Loucy (cell line): ENCODE data around the gene CFAP54.
A peak's percentile ranks its signal among the peaks of the same experiment; 100 is the strongest.

ENCODE experiments used
- H2AFZ ChIP-seq: fragments of 200-600 bp; sonication (generic); 2 replicates; pipeline ENCODE4 v1.6.0; 2016; ENCODE audit warnings: antibody characterized with exemption, mild to moderate bottlenecking, low read length, moderate library complexity
- H3F3A ChIP-seq: fragments of 200-600 bp; 2 replicates; pipeline ENCODE4 v1.6.0; 2016; ENCODE audit warnings: antibody characterized with exemption, low read depth, mild to moderate bottlenecking
- H3K27me3 ChIP-seq: fragments of 200-600 bp; sonication (generic); 2 replicates; pipeline ENCODE4 v1.6.1; 2014; ENCODE audit warnings: low read length, mild to moderate bottlenecking; ENCODE audit not compliant: insufficient read depth, poor library complexity, severe bottlenecking
- H3K36me3 ChIP-seq: fragments of 200-600 bp; sonication (generic); 2 replicates; pipeline ENCODE4 v1.6.1; 2016; ENCODE audit warnings: low read length; ENCODE audit not compliant: insufficient read depth
- H3K4me1 ChIP-seq: fragments of 200-600 bp; sonication (generic); 2 replicates; pipeline ENCODE4 v1.5.1; 2014; ENCODE audit warnings: low read length, mild to moderate bottlenecking; ENCODE audit not compliant: insufficient read depth, poor library complexity, severe bottlenecking
- H3K4me2 ChIP-seq: fragments of 200-600 bp; sonication (generic); 2 replicates; pipeline ENCODE4 v1.6.0; 2014; ENCODE audit warnings: antibody characterized with exemption, low read length, low read depth, mild to moderate bottlenecking; ENCODE audit not compliant: poor library complexity, severe bottlenecking
- H3K4me3 ChIP-seq: fragments of 200-600 bp; sonication (generic); 2 replicates; pipeline ENCODE4 v1.5.1; 2014; ENCODE audit warnings: low read length, mild to moderate bottlenecking, mixed read lengths; ENCODE audit not compliant: poor library complexity, severe bottlenecking
- H3K79me2 ChIP-seq: fragments of 200-600 bp; sonication (generic); 2 replicates; pipeline ENCODE4 v1.6.1; 2014; ENCODE audit warnings: low read length; ENCODE audit not compliant: insufficient read depth
- H3K9ac ChIP-seq: fragments of 200-600 bp; sonication (generic); 2 replicates; pipeline ENCODE4 v1.6.0; 2014; ENCODE audit warnings: mild to moderate bottlenecking, low read depth, low read length, moderate library complexity; ENCODE audit not compliant: poor library complexity, severe bottlenecking
- H3K9me2 ChIP-seq: fragments of 200-600 bp; sonication (generic); replicated peaks from 2 replicates; pipeline ENCODE4 v1.6.1; 2016; ENCODE audit warnings: low read depth, low read length, mixed read lengths
- H3K9me3 ChIP-seq: fragments of 200-600 bp; sonication (generic); 2 replicates; pipeline ENCODE4 v1.6.1; 2014; ENCODE audit warnings: mild to moderate bottlenecking, antibody characterized with exemption, low read length, low read depth; ENCODE audit not compliant: insufficient read depth
- H4K20me1 ChIP-seq: fragments of 200-600 bp; sonication (generic); 2 replicates; pipeline ENCODE4 v1.6.0; 2014; ENCODE audit warnings: antibody characterized with exemption, low read length, mild to moderate bottlenecking; ENCODE audit not compliant: insufficient read depth, poor library complexity, severe bottlenecking
- CTCF ChIP-seq: fragments of 200-600 bp; sonication (generic); conservative IDR thresholded peaks from 2 replicates; pipeline ENCODE4 v1.5.1; 2014; ENCODE audit warnings: mild to moderate bottlenecking, antibody characterized with exemption, low read length
- EZH2phosphoT487 ChIP-seq: fragments of 200-600 bp; IDR thresholded peaks from 2 replicates; pipeline ENCODE4 v1.6.1; 2018; ENCODE audit warnings: antibody characterized with exemption, mild to moderate bottlenecking, moderate library complexity, borderline replicate concordance

The CFAP54 gene

GRCh38 chr12:96502949-96503532 lies 13.7 kb downstream of the CFAP54 start:
- Histone ChIP-seq H3K79me2 (no peaks in the 10 kb centered on the region), H3K4me3 (no peak overlapping the region), H3K27me3 (no peaks in the 10 kb centered on the region), H3K9me3 (no peaks in the 10 kb centered on the region), H3K9ac (no peak overlapping the region), H3K36me3 (no peaks in the 10 kb centered on the region), H3K9me2 (no peaks in the 10 kb centered on the region), H2AFZ (no peak overlapping the region), H3F3A (no peaks in the 10 kb centered on the region), H3K4me2 (peak overlapping the region; percentile 5), H4K20me1 (no peaks in the 10 kb centered on the region), H3K4me1 (peaks cover 28% of the 10 kb centered on the region)
- TF ChIP-seq CTCF (no peak), EZH2phosphoT487 (no peak)

GRCh38 chr12:96503976-96504375 lies 14.6 kb downstream of the CFAP54 start:
- H3K4me2 ChIP-seq = no peak overlapping the region
- no peaks in the 10 kb centered on the region for H3K36me3 ChIP-seq
- no peak overlapping the region for H3K9ac ChIP-seq
- H3K4me3 ChIP-seq = no peak overlapping the region
- no peaks in the 10 kb centered on the region for H3F3A ChIP-seq
- no peaks in the 10 kb centered on the region for H3K9me3 ChIP-seq
- TF ChIP-seq EZH2phosphoT487 = no peak
- peaks cover 28% of the 10 kb centered on the region for H3K4me1 ChIP-seq
- no peak overlapping the region for H2AFZ ChIP-seq
- H3K27me3 ChIP-seq = no peaks in the 10 kb centered on the region
- no peaks in the 10 kb centered on the region for H3K9me2 ChIP-seq
- no peaks in the 10 kb centered on the region for H3K79me2 ChIP-seq
- H4K20me1 ChIP-seq = no peaks in the 10 kb centered on the region

- TF ChIP-seq EZH2phosphoT487 (no peak), CTCF (no peak)
- Histone ChIP-seq H3K9ac (no peak overlapping the region), H3K9me3 (no peaks in the 10 kb centered on the region), H3K4me3 (no peak overlapping the region), H3K27me3 (no peaks in the 10 kb centered on the region), H3K4me2 (no peak overlapping the region), H4K20me1 (no peaks in the 10 kb centered on the region), H2AFZ (no peak overlapping the region), H3K4me1 (peaks cover 11% of the 10 kb centered on the region), H3F3A (no peaks in the 10 kb centered on the region), H3K79me2 (no peaks in the 10 kb centered on the region), H3K9me2 (no peaks in the 10 kb centered on the region), H3K36me3 (no peaks in the 10 kb centered on the region)
Observed at GRCh38 chr12:96506776-96507175, 17.4 kb downstream of the CFAP54 start.

- Histone ChIP-seq H3F3A (no peaks in the 10 kb centered on the region), H3K9ac (no peak overlapping the region), H3K4me2 (no peak overlapping the region), H3K4me1 (no peaks in the 10 kb centered on the region), H3K9me2 (no peaks in the 10 kb centered on the region), H4K20me1 (no peaks in the 10 kb centered on the region), H3K9me3 (no peaks in the 10 kb centered on the region), H3K79me2 (no peaks in the 10 kb centered on the region), H3K27me3 (no peaks in the 10 kb centered on the region), H2AFZ (no peak overlapping the region), H3K36me3 (no peaks in the 10 kb centered on the region), H3K4me3 (no peak overlapping the region)
- no peak for TF ChIP-seq EZH2phosphoT487
- TF ChIP-seq CTCF = no peak
Observed at GRCh38 chr12:96510306-96510764, 21.0 kb downstream of the CFAP54 start.
